ENCODE results near the gene AGL.
"Not testable (repeated sequence)": the region's sequence is repeated elsewhere in the genome, so short reads cannot be mapped to it uniquely, and the experiment has no call there.

Gene AGL

DNA sequence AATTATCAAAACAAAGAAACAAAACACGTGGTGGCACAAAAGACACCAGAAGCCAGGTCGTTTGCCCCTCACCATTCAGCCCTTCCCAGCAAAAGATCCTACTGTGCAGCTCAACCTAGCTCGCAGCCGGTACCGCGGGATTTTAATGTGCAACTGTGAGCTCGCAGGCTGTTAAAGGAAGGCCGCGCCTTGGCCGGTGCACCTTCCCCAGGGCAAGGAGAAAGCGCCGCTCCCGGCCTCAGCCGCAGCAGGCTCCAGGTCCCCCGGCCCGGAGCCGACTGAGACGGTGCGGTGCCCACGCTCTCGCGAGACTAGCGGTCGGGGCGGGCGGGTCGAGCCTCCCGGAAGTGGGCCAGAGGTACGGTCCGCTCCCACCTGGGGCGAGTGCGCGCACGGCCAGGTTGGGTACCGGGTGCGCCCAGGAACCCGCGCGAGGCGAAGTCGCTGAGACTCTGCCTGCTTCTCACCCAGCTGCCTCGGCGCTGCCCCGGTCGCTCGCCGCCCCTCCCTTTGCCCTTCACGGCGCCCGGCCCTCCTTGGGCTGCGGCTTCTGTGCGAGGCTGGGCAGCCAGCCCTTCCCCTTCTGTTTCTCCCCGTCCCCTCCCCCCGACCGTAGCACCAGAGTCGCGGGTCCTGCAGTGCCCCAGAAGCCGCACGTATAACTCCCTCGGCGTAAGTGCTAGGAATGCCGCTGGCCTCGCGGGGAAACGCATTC, at the start of gene AGL:
Gene AGL (plus strand): TSS at position 618 of the 715 bp plus-strand sequence. CDS start 682 bp downstream, outside the sequence.
- peak; percentile 66 for DNase-seq

DNA sequence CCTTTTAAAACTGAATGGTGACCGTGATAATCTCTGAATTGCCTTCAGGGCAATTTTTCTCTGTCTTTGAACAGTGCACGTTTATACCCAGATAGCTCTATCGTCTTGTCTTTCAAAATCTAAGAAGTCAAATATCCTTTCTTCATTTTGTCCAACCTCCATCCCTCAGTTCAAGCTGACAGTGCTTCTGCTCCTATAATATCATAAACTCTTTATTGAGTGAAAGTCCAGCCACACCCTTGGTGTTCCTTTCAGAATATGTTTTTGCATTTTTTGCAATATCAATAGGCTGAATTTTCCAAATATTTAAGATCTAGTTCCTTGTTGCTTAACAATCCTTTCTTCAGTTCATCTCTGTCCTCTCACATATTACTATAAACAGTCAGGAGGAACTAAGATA, 48.6 kb upstream of the AGL start:
- no peak for DNase-seq

DNA sequence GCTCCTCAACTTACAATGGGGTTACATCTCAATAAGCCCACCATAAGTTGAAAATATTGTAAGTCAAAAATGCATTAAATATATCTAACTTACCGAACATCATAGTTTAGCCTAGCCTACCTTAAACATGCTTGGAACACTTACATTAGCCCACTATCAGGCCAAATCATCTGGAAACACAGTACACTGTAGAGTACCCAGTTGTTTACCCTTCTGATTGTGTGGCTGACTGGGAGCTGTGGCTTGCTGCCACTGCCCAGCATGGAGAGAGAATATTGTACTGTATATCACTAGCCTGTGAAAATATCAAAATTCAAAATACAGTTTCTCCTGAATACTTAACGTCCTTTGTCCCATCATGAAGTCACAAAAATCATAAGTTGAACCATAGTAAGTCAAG, 43.3 kb upstream of the AGL start:
- DNase-seq = no peak

DNA sequence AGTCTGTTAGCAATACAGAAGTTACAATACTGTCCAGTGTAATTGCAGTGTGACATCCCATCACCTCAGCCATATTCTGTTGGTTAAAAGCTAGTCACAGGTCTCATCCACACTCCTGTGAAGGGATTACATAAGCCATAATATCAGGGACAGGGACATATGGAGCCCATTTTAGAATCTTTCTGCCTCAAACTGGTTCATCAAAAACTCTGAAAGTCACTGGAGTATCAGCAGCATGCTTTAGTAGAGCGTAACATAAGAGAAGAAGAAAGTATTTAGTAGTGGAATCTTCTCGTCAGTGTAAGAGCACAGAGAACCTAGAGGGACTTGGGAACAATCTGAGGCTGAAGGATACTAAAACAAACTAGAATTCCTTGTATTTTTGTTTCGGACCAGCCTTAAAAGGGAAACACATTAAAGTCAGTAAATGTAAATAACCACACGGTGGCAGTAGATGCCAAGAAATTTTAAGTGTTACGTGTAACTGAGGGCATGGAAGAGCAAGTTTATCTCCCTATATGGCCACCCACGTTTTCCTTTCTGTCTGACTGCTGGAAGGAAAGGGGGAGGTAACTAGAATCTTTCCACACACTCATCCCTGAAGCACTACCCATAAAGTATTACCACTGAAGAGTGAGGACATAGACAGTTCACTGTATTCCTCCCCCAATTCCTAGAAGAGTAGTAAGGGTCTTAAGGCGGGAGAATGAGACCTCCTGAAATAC, 41.6 kb upstream of the AGL start:
- peak; percentile 33 for DNase-seq

DNA sequence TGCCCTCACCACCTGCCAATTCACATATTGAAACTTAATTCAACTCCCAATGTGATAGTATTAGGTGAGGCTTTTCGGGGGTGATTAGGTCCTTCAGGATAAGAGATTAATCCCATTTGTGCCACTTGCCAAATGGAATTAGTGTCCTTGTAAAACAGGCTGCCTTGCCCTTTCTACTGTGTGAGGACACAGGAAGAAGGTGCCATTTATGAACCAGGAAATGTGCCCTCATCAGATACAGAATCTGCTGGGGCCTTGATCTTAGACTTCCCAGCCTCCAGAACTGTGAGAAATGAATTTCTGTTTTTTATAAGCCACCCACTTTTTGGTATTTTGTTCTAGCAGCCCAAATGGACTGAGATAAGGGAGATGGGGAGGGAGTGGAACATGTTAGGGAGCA, 39.1 kb upstream of the AGL start:
- DNase-seq = no peak

DNA sequence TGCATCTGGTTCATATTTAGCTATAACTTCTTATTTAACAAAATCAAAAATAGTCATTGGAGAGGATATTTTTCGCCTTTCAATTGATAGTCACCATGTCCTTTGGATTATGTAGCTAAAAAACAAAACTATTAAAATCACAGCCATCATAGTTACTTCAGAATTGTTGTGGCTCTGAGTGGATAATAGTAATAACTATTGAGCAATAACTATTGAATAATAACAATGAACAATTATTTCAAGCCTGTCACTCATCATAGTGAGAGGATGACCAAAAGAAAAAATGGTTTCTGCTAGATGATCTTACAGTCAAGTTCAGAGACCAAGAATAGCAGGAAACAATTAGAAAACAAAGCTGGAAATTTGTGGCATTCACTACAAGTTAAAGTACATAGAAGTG, 38.4 kb upstream of the AGL start:
- DNase-seq = no peak

DNA sequence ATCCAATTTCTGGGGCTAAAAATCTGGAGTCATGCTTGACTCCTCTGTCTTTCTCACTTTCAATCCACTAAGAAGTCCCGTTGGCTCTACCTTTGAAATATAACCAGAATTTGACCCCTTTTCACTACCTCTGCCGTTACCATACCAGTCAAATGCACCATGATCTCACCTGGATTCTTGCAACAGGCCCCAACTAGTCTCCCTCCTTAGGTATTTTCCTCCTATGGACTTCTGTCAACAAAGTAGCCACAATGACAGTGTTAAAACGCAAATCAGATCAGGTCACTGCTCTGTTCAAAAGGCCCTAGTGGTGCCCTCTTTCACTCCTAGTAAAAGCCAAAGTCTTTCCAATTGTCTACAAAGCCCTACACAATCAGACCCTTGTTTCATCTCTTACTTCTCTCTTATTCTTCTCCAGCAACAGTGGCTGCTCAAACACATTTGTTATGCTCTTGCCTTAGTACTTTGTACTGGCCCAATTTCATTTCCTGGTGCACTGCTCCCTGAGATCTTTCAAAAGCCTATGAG, 35.7 kb upstream of the AGL start:
- DNase-seq = no peak

DNA sequence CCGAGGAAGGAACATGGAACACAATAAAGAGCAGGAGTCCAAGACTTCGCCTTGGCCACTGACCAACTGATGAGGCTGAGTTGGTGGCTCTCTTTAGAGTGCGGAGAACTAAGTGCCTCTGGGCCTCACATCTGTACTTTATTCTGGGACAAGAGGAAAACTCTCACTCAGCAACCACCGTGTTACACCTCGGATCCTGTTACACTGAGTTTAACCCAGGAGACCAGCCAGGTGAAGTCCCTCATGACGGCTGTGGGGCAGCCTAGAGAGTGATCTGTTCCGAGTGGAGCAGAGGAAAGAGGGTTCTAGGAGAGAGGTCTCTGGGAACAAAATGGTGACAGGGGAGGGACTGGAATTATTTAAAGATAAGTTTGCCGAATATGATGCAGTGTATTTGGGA, 33.5 kb upstream of the AGL start:
- no peak for DNase-seq

DNA sequence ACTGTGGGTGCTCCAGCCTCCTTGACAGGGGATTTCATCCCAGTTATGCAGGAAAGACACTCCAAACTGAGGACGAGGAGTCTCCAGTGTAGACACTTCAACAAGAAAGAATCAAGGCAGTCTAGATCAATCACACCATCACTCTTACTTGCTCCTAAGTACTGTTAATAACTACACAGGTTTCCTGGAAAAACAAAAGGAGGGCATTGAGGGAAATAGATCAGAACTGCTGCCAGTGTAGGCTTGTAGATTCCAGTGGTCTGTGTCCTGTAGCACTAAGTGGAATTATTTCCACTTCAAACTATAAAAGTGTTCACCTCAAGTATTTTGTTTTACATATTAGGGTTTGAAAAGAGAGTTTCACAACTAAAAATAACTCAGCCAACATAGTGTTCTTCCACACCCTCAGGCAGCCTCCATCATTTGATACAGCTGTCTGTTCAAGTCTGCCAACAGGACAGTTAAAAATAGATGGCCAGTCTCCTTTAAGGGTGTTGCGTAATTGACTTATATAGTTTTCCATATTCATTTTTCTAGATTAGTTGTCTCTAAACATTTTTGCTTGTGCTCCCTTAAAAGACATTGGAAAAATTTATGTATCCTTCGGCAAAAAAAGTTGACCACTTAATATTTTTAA, 32.0 kb upstream of the AGL start:
- DNase-seq = no peak

DNA sequence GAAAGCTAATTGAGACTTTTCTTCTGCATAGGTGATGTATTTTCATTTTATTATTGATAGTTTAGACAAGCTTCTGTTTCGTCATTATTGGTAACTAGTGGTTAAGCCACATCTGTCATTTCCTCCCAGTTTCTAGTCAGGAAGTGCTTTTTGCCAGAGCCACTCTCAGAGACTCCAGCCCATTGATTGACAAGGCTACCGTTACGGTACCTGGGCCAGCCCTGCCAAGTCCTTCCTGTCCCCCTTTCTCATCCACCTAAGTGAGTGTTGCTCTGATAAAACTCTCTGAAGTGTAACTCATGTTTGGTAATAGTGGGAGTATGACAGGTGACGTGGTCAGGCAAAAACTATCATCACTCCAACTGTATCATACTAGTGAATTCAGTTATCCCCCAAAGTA, 29.6 kb upstream of the AGL start:
- no peak for DNase-seq

DNA sequence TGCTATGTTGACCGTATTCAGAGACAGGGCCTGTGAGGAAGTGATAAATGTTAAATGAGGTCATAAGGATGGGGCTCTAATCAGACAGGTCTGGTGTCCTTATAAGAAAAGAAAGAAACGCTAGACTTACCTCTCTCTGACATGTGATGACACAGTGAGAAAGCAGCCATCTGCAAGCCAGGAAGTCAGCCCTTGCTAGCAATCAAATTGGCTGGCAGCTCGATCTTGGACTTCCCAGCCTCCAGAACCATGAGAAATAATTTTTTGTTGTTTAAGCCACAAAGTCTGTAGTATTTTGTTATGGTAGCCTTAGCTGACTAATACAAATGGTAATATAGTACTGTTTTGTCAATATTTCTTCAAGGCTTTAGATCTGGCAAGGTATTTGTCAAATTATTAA, 25.1 kb upstream of the AGL start:
- DNase-seq = no peak

DNA sequence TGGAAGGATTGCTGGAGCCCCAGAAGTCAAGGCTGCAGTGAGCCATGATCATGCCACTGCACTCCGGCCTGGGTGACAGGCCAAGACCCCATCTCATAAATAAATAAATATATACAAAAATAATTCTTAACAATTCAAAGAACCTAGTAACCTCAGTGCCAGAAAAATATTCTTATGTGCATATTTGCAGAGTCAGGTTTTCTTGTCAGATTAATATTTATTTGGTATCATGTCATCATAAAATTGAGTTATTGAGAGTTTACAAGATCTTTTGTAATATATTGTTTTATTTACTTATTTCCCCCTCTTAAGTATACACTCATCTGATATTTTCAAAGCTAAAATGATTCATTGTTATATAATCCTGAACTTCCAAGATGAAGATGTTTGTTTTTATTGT, 24.5 kb upstream of the AGL start:
- no peak for DNase-seq

DNA sequence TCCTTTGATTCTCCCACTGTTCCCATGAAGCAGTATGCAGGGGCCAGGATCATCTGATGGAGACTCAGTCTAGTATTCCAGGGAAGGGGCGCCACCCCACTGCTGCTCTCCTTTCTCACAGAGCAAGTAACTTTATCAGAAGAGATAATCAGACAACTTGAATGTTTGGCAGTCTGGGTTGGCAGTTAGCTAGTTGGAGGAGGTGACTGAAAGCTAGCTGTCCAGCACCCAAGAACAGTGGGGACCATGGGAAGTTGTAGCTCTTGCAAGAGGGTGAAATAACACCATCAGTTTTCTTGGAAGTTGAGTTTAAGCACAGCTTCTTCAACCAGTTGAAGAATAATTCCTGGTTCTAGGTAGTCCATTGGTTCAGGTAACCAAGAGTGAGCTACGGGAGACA, 22.2 kb upstream of the AGL start:
- DNase-seq = no peak

DNA sequence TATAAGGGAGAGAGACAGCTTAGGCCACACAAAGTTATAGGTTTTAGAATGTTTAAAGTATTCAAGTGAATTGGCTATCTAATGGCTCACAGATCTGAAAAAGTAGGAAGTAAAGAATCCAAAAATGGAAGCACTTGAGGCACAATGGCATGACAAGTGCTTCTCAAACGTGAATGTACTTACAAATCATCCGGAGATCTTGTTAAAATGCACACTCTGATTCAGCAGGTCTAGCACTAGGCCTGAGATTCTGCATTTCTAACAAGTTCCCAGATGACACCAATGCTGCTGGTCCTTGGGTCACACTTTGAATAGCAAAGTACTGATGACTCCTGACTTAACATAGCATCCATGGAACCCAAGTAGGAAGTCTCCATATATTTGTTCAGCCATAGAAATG, 20.9 kb upstream of the AGL start:
- DNase-seq = no peak

DNA sequence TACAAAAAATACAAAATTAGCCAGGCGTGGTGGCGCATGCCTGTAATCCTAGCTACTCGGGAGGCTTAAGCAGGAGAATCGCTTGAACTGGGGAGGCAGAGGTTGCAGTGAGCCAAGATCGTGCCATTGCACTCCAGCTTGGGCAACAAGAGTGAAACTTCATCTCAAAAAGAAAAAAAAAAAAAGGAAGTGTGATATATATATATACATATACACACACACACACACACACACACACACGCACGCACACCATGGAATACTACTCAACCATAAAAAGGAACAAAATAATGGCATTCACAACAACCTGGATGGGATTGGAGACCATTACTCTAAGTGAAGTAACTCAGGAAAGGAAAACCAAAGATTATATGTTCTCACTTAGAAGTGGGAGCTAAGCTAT, 16.2 kb upstream of the AGL start:
- not testable (repeated sequence) for DNase-seq

DNA sequence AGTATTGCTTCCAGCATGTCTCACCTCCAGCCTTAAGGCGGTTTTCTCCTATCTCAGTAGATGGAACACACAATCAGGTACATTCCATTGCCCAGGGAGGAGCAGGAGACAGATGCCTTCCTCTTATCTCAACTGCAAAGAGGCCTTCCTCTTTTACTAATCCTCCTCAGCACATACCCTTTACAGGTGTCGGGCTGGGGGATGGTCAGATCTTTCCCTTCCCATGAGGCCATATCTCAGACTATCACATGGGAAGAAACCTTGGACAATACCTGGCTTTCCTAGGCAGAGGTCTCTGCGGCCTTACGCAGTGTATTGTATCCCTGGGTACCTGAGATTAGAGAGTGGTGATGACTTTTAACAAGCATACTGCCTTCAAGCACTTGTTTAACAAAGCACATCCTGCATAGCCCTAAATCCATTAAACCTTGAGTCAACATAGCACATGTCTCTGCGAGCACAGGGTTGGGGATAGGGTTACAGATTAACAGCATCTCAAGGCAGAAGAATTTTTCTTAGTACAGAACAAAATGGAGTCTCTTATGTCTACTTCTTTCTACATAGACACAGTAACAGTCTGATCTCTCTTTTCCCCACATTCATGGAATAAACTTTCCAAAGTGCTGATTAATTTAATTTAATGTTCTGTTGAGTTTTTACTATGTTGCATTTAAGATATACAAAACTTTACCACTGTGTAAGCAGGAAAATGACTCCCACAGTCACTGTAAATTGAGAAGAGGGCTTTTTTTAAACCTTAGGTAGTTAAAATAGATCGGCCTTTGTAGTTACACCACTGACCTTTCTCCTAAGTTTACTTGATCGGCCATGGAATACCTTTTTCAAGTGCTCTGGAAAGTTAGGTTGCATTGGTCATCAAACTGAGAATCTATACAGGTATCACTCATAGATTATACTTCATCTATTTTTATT, 13.7 kb upstream of the AGL start:
- not testable (repeated sequence) for DNase-seq

DNA sequence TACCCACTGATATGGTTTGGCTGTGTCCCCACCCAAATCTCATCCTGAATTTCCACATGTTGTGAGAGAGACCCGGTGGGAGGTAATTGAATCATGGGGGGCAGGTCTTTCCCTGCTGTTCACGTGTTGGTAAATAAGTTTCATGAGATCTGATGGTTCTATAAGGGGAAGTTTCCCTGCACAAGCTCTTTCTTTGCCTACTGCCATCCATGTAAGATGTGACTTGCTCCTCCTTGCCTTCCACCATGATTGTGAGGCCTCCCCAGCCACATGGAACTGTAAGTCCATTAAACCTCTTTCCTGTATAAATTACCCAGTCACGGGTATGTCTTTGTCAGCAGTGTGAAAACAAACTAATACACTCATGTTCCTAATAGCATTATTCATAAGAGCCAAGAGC, 9.8 kb upstream of the AGL start:
- DNase-seq = not testable (repeated sequence)

DNA sequence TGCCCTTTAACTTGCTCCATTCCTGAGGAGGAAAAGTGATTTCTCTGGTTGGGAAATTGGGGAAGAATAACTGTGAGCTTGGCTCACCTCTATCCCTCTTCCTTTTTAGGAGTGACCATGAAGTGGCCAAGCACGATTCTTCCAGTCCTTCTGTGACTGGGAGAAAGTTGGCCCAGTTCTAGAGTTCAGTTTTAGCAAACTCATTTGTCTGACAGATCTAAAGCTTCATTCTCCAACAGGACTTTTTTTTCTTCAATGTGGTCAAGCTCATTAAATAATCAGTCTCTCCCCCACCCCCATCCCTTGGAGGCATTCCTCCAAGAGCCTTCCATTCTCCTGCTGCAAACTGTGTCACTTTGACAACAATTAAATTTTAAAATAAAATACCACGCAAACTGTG, 6.4 kb upstream of the AGL start:
- DNase-seq = no peak

DNA sequence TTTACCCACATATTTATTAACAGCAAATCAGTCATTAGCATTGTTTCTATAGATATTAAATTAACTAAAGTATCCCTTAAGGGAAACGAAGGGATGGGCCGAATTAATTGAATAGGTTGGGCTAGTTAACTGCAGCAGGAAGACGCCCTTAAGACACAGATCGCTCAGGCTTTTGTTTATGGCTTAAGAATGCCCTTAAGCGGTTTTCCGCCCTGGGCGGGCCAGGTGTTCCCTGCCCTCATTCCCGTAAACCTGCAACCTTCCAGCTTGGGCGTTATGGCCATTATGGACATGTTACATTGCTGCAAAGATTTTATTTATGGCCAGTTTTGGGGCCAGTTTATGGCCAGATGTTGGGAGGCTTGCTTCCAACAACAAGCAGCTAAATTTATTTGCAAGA, 5.0 kb upstream of the AGL start:
- not testable (repeated sequence) for DNase-seq

DNA sequence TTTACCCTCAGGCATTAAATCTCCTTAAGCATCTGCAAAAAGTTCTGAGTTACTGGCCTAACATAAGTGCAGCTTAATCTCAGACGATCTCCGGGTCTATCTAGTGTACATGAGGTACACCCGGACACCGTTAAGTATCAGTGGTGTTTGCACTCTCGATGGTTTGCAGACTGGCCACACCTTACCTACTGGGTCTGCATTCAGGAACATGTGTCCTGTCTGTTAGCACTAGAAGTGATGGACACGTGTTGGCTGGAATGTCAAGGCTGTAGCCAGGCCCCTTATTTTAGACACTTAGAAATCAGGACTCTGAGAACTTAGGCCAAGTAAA, 783 bp upstream of the AGL start:
- DNase-seq = no peak

DNA sequence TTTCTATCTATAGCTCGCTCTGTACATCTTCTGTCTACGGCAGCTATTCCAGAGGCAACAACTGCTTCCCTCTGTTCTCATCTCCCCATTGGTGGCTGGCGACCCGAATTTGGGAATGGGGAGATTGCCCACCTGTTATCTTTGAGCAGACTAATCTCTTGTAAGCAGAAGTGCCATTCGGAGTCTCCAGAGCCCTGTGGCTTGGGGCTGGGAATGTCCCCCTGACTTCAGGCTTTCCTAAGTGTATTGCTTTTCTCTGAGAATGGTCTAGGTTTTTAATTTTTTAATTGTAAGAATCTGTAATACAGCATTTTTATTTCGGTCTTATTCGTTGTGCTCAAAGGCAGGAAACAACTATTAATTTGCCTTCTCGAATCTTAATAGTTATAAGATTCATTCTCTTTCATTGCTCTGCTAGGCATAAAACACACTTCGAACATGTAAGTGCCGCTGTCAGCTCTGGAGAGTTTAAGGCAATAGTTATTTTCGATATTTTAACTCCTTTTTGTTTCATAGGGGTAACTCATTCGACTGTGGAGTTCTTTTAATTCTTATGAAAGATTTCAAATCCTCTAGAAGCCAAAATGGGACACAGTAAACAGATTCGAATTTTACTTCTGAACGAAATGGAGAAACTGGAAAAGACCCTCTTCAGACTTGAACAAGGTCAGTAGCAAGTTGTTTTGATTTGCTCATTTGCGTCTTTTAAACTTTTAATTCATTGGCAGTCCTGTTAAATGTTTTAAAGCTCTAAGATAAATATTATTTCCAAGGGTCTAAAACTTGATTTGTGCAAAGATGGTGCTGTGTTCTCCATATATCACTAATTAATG, 514 bp downstream of the AGL start:
- DNase-seq = no peak

DNA sequence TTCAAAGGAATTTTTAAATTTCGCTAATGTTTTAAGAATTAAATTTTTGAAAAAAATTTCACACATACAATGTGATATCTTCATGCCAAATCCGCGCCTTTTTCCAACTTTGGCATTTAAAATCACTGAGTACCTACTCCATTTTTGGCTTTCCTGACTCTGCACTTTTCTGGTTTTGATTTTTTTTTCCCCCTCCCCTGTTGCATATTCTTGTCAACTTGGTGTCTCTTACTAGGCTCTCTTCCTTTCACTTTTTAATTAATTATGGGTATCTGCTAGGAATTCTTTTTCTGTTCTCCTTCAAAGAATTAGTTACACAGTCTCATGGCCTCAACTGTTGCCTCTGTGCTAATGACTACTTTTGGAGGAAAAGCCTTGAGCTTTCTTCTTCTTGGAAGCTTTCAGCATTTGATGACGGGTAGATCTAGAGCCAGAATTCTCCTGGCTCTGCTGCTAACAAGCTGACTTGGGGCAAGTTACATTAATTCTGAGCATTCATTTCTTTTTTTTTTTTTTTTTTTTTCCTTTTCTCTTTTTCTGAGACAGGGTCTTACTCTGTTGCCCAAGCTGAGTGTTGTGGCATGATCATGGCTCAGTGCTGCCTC, 1.8 kb downstream of the AGL start:
- DNase-seq = no peak
